GM23248 (cell line): Measurements from ENCODE around the gene OR3A3.

Experiments used
- EZH2 ChIP-seq: fragments of 200-600 bp; sonication (generic); IDR thresholded peaks from 2 replicates; pipeline ENCODE4 v1.6.1; 2018; ENCODE audit warnings: antibody characterized with exemption, mild to moderate bottlenecking; ENCODE audit not compliant: insufficient read depth, poor library complexity, severe bottlenecking
- EZH2phosphoT487 ChIP-seq: fragments of 200-600 bp; sonication (generic); IDR thresholded peaks from 2 replicates; pipeline ENCODE4 v1.6.1; 2018; ENCODE audit warnings: antibody characterized with exemption, moderate library complexity, mild to moderate bottlenecking, low read depth; ENCODE audit not compliant: insufficient read depth

GRCh38 chr17:3389791-3390190, 21.4 kb upstream of the OR3A3 start:
- TF ChIP-seq EZH2phosphoT487, result no peak
- TF ChIP-seq EZH2, result no peak
